Ascending aorta (tissue), 2 donors: ENCODE data around the gene TENT4A. TPM values are rescaled to one million over a fixed set of nuclear protein-coding genes. Genes with fewer than 3 reads are reported as not detected.

Experiments used
- DNase-seq, 2 donors: peaks; one replicate each; pipeline ENCODE4 v3.0.0-alpha.2; 2019; ENCODE audit warnings: low spot score in 2 of 2
- H3K27ac ChIP-seq, 2 donors: fragments of 200-600 bp; sonication (generic); one replicate each; pipeline ENCODE4 v1.5.1; 2016 to 2017; ENCODE audit warnings: mild to moderate bottlenecking in 1 of 2
- H3K27me3 ChIP-seq: fragments of 200-600 bp; sonication (generic); one replicate; pipeline ENCODE4 v1.5.1; 2017
- H3K36me3 ChIP-seq, 2 donors: fragments of 200-600 bp; sonication (generic); one replicate each; pipeline ENCODE4 v1.5.1; 2016
- H3K4me1 ChIP-seq, 2 donors: fragments of 200-600 bp; sonication (generic); one replicate each; pipeline ENCODE4 v1.5.1; 2016 to 2017; ENCODE audit warnings: mild to moderate bottlenecking in 1 of 2
- H3K4me3 ChIP-seq, 2 donors: fragments of 200-600 bp; sonication (generic); one replicate each; pipeline ENCODE4 v1.5.1; 2016 to 2017; ENCODE audit warnings: mild to moderate bottlenecking in 1 of 2
- H3K9me3 ChIP-seq, 2 donors: fragments of 200-600 bp; sonication (generic); one replicate each; pipeline ENCODE4 v1.5.1; 2016
- CTCF ChIP-seq, 3 experiments: fragments of 200-600 bp in 2 of 3; fragments of 450-650 bp in 1 of 3; sonication (generic) in 2 of 3; IDR thresholded peaks; one replicate each; pipeline ENCODE4 v1.5.1; 2016 to 2019; ENCODE audit warnings: antibody characterized with exemption in 3 of 3, mild to moderate bottlenecking in 1 of 3, moderate library complexity in 1 of 3
- intact Hi-C: fragments of 100-400 bp; cut with DNase I; formaldehyde crosslinking; loops from one replicate; pipeline ENCODE4 v1.15.1; 2023
- total RNA-seq: library from RNA; depleted of rRNA; stranded (reverse); fragments of >200 nt; gene quantifications from one replicate; pipeline ENCODE4 v1.1.0, GENCODE V29; 2016

The TENT4A gene
- total RNA-seq, 1 donor from 2014 or later: 12.5 TPM

GRCh38 chr5:6680922-6681321 is 32.3 kb upstream of the TENT4A start:
- intact Hi-C loops: no loop called here
- DNase-seq: no peak
- H3K27me3 ChIP-seq: no peaks in the 10 kb centered on the region
- H3K36me3 ChIP-seq: no peaks in the 10 kb centered on the region
- H3K4me1 ChIP-seq: no peaks in the 10 kb centered on the region
- no peak for TF ChIP-seq CTCF (IDR thresholded peaks at IDR 0.05)
- H3K4me3 ChIP-seq: no peak overlapping the region
- no peak overlapping the region for H3K27ac ChIP-seq
- H3K9me3 ChIP-seq: no peaks in the 10 kb centered on the region

GRCh38 chr5:6681682-6682081 is 31.6 kb upstream of the TENT4A start:
- Histone ChIP-seq H3K4me3 (no peak overlapping the region), H3K27ac (no peak overlapping the region), H3K9me3 (no peaks in the 10 kb centered on the region), H3K27me3 (no peaks in the 10 kb centered on the region), H3K36me3 (no peaks in the 10 kb centered on the region), H3K4me1 (no peaks in the 10 kb centered on the region)
- intact Hi-C loops: no loop called here
- no peak for DNase-seq
- TF ChIP-seq CTCF (IDR thresholded peaks at IDR 0.05): no peak

GRCh38 chr5:6682239-6682638 is 31.0 kb upstream of the TENT4A start:
- Histone ChIP-seq H3K27me3 (no peaks in the 10 kb centered on the region), H3K27ac (no peak overlapping the region), H3K36me3 (no peaks in the 10 kb centered on the region), H3K4me1 (peaks cover 0 to 2% of the 10 kb centered on the region in 2 donors), H3K9me3 (no peaks in the 10 kb centered on the region), H3K4me3 (no peak overlapping the region)
- DNase-seq: no peak
- TF ChIP-seq CTCF (IDR thresholded peaks at IDR 0.05): no peak
- intact Hi-C loops: no loop called here

GRCh38 chr5:6683241-6683640 is 30.0 kb upstream of the TENT4A start:
- Histone ChIP-seq H3K36me3 (no peaks in the 10 kb centered on the region), H3K27me3 (no peaks in the 10 kb centered on the region), H3K4me3 (no peak overlapping the region), H3K9me3 (no peaks in the 10 kb centered on the region), H3K4me1 (peaks cover 0 to 2% of the 10 kb centered on the region in 2 donors), H3K27ac (no peak overlapping the region)
- no peak for TF ChIP-seq CTCF (IDR thresholded peaks at IDR 0.05)
- intact Hi-C loops: no loop called here
- no peak for DNase-seq

GRCh38 chr5:6684075-6684474 is 29.2 kb upstream of the TENT4A start:
- Histone ChIP-seq H3K27ac (no peak overlapping the region), H3K36me3 (no peaks in the 10 kb centered on the region), H3K9me3 (no peaks in the 10 kb centered on the region), H3K4me3 (no peak overlapping the region), H3K27me3 (no peaks in the 10 kb centered on the region), H3K4me1 (peaks cover 0 to 2% of the 10 kb centered on the region in 2 donors)
- intact Hi-C loops: no loop called here
- no peak for DNase-seq
- no peak for TF ChIP-seq CTCF (IDR thresholded peaks at IDR 0.05)

- no peak overlapping the region for H3K27ac ChIP-seq
- intact Hi-C loops: loop anchor here (2.0 kb wide), 1 partner anchor 26 kb away; the partner anchor contains the start of gene TENT4A
- no peaks in the 10 kb centered on the region for H3K36me3 ChIP-seq
- H3K27me3 ChIP-seq: no peaks in the 10 kb centered on the region
- H3K4me3 ChIP-seq: peak overlapping the region in 1 of 2 donors; percentile 33
- no peak for DNase-seq
- H3K4me1 ChIP-seq: peaks cover 0 to 2% of the 10 kb centered on the region in 2 donors
- no peak for TF ChIP-seq CTCF (IDR thresholded peaks at IDR 0.05)
- H3K9me3 ChIP-seq: no peaks in the 10 kb centered on the region
Observed at GRCh38 chr5:6686501-6686900, 26.7 kb upstream of the TENT4A start.
